ENCODE data around the gene PCDH19. TPM values are rescaled to one million over a fixed set of nuclear protein-coding genes. Genes with fewer than 3 reads are reported as not detected.

PCDH19 gene
- polyA plus RNA-seq, 1 of the 3 experiments (the other 2 are of a cell fraction), result under 0.01 TPM

DNA sequence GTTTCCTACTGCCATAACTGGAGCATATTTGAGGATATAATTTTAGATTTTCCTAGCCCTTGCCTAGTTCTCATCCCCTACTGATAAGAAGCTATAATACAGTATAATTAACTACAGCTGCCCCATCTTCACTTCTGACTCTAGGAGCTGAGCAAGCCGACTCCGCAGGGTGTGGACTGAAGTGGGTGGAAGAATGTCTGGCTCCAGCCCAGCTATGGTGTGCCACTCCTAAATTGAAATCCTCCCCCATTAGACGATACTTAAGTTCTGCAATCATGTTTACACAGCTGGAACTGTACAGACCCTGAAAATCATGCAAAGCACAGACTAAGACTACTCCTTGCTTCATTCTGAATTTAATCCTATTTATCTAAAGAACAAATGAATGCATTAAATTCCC lies 93.1 kb downstream of the PCDH19 start (continued):
- TF ChIP-seq, protein P1, sequence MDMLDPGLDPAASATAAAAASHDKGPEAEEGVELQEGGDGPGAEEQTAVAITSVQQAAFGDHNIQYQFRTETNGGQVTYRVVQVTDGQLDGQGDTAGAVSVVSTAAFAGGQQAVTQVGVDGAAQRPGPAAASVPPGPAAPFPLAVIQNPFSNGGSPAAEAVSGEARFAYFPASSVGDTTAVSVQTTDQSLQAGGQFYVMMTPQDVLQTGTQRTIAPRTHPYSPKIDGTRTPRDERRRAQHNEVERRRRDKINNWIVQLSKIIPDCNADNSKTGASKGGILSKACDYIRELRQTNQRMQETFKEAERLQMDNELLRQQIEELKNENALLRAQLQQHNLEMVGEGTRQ (IDR thresholded peaks at IDR 0.05; ENCODE audit: borderline replicate concordance, low read depth, low read length), result no peak
- no peak for TF ChIP-seq EZH2phosphoT487 (IDR thresholded peaks at IDR 0.05; ENCODE audit: borderline replicate concordance, low read depth)
- no peak for TF ChIP-seq MXI1 (IDR thresholded peaks at IDR 0.05; ENCODE audit: low read depth, low read length)

DNA sequence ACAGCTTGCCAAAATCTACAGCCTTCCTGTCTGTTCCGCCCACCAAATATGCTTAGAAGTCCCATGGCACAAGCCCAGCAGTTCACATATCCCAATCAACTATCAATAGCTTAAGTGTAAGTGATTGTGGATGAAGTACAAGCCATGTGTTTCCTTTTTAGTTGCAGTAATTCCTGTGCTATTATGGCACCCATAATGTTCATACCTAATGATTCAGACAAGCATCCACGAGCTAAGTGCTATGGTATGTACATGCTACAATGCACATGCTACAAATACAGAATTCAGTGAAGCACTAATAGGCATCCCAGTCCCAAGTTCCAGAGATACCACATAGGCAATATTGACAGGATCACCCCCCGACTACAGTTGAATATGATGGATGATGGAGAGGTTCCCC lies 94.5 kb downstream of the PCDH19 start:
- Histone ChIP-seq H3K79me2 (ENCODE audit: insufficient read depth) (no peaks in the 10 kb centered on the region), H3K4me3 (ENCODE audit: low read depth in 2 of 2, low read length in 1 of 2) (no peak overlapping the region), H3K9me3 (no peaks in the 10 kb centered on the region), H4K20me1 (ENCODE audit: insufficient read depth) (no peaks in the 10 kb centered on the region), H3K9me2 (no peaks in the 10 kb centered on the region), H3K4me2 (no peak overlapping the region), H3K9ac (no peak overlapping the region), H2AFZ (ENCODE audit: low read depth) (no peak overlapping the region), H3K4me1 (ENCODE audit: control insufficient read depth in 1 of 2, insufficient read depth in 2 of 2, low read depth in 1 of 2, low read length in 1 of 2) (no peaks in the 10 kb centered on the region), H3K27me3 (ENCODE audit: insufficient read depth) (no peaks in the 10 kb centered on the region), H3F3A (replicated peaks; ENCODE audit: insufficient read depth) (no peaks in the 10 kb centered on the region), H3K27ac (ENCODE audit: low read depth in 2 of 2, low read length in 1 of 2) (no peak overlapping the region), H3K36me3 (replicated peaks in 1 of 2; ENCODE audit: control insufficient read depth in 1 of 2, insufficient read depth in 2 of 2, low read length in 1 of 2) (no peaks in the 10 kb centered on the region)
- DNase-seq, result no peak
- TF ChIP-seq SMC3 (IDR thresholded peaks at IDR 0.05; ENCODE audit: low read depth, low read length) (no peak), MEF2A (IDR thresholded peaks at IDR 0.05; ENCODE audit: borderline replicate concordance, low read depth) (no peak), TCF12 (IDR thresholded peaks at IDR 0.05) (no peak), RXRA (IDR thresholded peaks at IDR 0.05; ENCODE audit: borderline replicate concordance, low read depth) (no peak), RCOR1 (IDR thresholded peaks at IDR 0.05; ENCODE audit: low read length) (no peak)
- TF ChIP-seq, protein P2, sequence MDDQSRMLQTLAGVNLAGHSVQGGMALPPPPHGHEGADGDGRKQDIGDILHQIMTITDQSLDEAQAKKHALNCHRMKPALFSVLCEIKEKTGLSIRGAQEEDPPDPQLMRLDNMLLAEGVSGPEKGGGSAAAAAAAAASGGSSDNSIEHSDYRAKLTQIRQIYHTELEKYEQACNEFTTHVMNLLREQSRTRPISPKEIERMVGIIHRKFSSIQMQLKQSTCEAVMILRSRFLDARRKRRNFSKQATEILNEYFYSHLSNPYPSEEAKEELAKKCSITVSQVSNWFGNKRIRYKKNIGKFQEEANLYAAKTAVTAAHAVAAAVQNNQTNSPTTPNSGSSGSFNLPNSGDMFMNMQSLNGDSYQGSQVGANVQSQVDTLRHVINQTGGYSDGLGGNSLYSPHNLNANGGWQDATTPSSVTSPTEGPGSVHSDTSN (IDR thresholded peaks at IDR 0.05), result no peak
- TF ChIP-seq, protein P3, sequence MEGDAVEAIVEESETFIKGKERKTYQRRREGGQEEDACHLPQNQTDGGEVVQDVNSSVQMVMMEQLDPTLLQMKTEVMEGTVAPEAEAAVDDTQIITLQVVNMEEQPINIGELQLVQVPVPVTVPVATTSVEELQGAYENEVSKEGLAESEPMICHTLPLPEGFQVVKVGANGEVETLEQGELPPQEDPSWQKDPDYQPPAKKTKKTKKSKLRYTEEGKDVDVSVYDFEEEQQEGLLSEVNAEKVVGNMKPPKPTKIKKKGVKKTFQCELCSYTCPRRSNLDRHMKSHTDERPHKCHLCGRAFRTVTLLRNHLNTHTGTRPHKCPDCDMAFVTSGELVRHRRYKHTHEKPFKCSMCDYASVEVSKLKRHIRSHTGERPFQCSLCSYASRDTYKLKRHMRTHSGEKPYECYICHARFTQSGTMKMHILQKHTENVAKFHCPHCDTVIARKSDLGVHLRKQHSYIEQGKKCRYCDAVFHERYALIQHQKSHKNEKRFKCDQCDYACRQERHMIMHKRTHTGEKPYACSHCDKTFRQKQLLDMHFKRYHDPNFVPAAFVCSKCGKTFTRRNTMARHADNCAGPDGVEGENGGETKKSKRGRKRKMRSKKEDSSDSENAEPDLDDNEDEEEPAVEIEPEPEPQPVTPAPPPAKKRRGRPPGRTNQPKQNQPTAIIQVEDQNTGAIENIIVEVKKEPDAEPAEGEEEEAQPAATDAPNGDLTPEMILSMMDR (IDR thresholded peaks at IDR 0.05), result no peak
- TF ChIP-seq, protein P4, sequence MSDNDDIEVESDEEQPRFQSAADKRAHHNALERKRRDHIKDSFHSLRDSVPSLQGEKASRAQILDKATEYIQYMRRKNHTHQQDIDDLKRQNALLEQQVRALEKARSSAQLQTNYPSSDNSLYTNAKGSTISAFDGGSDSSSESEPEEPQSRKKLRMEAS (IDR thresholded peaks at IDR 0.05; ENCODE audit: low read depth), result no peak
- ChIA-PET CTCF (no interaction called here), POLR2A (no interaction called here)
- 0% methylated on average over 3 of the region's 3 CpGs for WGBS (ENCODE audit: low lambda C conversion rate)

DNA sequence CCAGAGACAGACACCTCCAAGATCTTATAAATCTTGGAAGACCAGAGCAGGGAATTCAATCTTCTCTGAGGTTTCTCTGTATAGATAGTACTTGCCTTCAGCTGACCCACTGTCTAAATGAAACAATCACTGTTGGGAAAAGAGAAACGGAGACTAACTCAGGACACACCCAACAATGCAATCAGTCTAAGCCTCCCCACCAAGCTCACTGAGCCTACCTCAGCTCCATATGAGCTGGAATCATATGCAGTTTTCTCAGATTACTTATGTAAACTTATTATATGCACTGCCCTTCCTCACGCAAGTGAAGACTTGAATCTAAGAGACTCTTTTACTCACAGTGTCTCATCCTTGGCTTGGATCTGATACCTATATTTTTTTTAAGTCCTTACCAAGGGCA lies 110.5 kb downstream of the PCDH19 start:
- 5% methylated on average over 2 of the region's 2 CpGs for WGBS (ENCODE audit: low lambda C conversion rate)

More for the DNA sequence above, 110.5 kb downstream of the PCDH19 start:
- Histone ChIP-seq H3K79me2 (ENCODE audit: insufficient read depth) (no peaks in the 10 kb centered on the region), H3F3A (replicated peaks; ENCODE audit: insufficient read depth) (no peaks in the 10 kb centered on the region), H2AFZ (ENCODE audit: low read depth) (no peak overlapping the region), H3K4me2 (no peak overlapping the region), H3K9me2 (no peaks in the 10 kb centered on the region), H3K4me1 (ENCODE audit: control insufficient read depth in 1 of 2, insufficient read depth in 2 of 2, low read depth in 1 of 2, low read length in 1 of 2) (no peaks in the 10 kb centered on the region), H3K27ac (ENCODE audit: low read depth in 2 of 2, low read length in 1 of 2) (no peak overlapping the region), H3K9me3 (no peaks in the 10 kb centered on the region), H3K27me3 (ENCODE audit: insufficient read depth) (no peaks in the 10 kb centered on the region; the same call in 1 of the 2 replicates), H3K36me3 (replicated peaks in 1 of 2; ENCODE audit: control insufficient read depth in 1 of 2, insufficient read depth in 2 of 2, low read length in 1 of 2) (no peaks in the 10 kb centered on the region), H4K20me1 (ENCODE audit: insufficient read depth) (no peaks in the 10 kb centered on the region), H3K9ac (no peak overlapping the region), H3K4me3 (ENCODE audit: low read depth in 2 of 2, low read length in 1 of 2) (no peak overlapping the region)
- no peak for TF ChIP-seq RFX5 (IDR thresholded peaks at IDR 0.05; ENCODE audit: low read length)
- no peak for TF ChIP-seq FOXM1 (IDR thresholded peaks at IDR 0.05; ENCODE audit: low read depth)
- TF ChIP-seq TAF1 (IDR thresholded peaks at IDR 0.05; ENCODE audit: borderline replicate concordance, low read depth, low read length), result no peak
- TF ChIP-seq ELF1 (IDR thresholded peaks at IDR 0.05), result no peak
- TF ChIP-seq NRF1 (IDR thresholded peaks at IDR 0.05; ENCODE audit: low read depth, low read length), result no peak
- TF ChIP-seq TEAD4 (IDR thresholded peaks at IDR 0.05; ENCODE audit: borderline replicate concordance, insufficient read depth), result no peak
- TF ChIP-seq SMC3 (IDR thresholded peaks at IDR 0.05; ENCODE audit: low read depth, low read length), result no peak
- TF ChIP-seq RCOR1 (IDR thresholded peaks at IDR 0.05; ENCODE audit: low read length), result no peak
- no peak for TF ChIP-seq CHD2 (IDR thresholded peaks at IDR 0.05; ENCODE audit: low read length, partially characterized antibody)
- TF ChIP-seq, protein P5, sequence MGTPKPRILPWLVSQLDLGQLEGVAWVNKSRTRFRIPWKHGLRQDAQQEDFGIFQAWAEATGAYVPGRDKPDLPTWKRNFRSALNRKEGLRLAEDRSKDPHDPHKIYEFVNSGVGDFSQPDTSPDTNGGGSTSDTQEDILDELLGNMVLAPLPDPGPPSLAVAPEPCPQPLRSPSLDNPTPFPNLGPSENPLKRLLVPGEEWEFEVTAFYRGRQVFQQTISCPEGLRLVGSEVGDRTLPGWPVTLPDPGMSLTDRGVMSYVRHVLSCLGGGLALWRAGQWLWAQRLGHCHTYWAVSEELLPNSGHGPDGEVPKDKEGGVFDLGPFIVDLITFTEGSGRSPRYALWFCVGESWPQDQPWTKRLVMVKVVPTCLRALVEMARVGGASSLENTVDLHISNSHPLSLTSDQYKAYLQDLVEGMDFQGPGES (IDR thresholded peaks at IDR 0.05; ENCODE audit: low read depth, low read length), result no peak
- TF ChIP-seq, protein P4 (IDR thresholded peaks at IDR 0.05; ENCODE audit: low read depth), result no peak
- TF ChIP-seq NFIC (IDR thresholded peaks at IDR 0.05; ENCODE audit: borderline replicate concordance), result no peak
- TF ChIP-seq JUND (IDR thresholded peaks at IDR 0.05), result no peak
- TF ChIP-seq, protein P2 (IDR thresholded peaks at IDR 0.05), result no peak
- POLR2A ChIA-PET, result no interaction called here
- CTCF ChIA-PET, result no interaction called here
- no peak for DNase-seq
